Esophagus (tissue), 2 donors: Measurements from ENCODE around the gene PPP2R2C. TPM values are rescaled to one million over a fixed set of nuclear protein-coding genes. Genes with fewer than 3 reads are reported as not detected.

ENCODE experiments used
- H3K27ac ChIP-seq, 2 donors: one replicate each; pipeline ENCODE4 v1.5.1; 2013; ENCODE audit warnings: low read depth in 2 of 2, mild to moderate bottlenecking in 2 of 2, inconsistent platforms in 1 of 2, low read length in 1 of 2, moderate library complexity in 1 of 2
- H3K27me3 ChIP-seq, 2 donors: one replicate each; pipeline ENCODE4 v1.6.1; 2013; ENCODE audit warnings: low read length in 2 of 2, control low read depth in 1 of 2, mild to moderate bottlenecking in 1 of 2; ENCODE audit not compliant: insufficient read depth in 2 of 2, control insufficient read depth in 1 of 2
- H3K36me3 ChIP-seq, 2 donors: one replicate each; pipeline ENCODE4 v1.6.1; 2013; ENCODE audit warnings: low read length in 1 of 2; ENCODE audit not compliant: control insufficient read depth in 2 of 2, insufficient read depth in 2 of 2
- H3K4me1 ChIP-seq, 2 donors: one replicate each; pipeline ENCODE4 v1.6.1; 2013; ENCODE audit warnings: low read length in 1 of 2; ENCODE audit not compliant: control insufficient read depth in 2 of 2, insufficient read depth in 2 of 2
- H3K4me3 ChIP-seq, 2 donors: one replicate each; pipeline ENCODE4 v1.5.1; 2013; ENCODE audit warnings: low read length in 2 of 2, mild to moderate bottlenecking in 2 of 2, low read depth in 1 of 2, moderate library complexity in 1 of 2
- H3K9me3 ChIP-seq, 2 donors: one replicate each; pipeline ENCODE4 v1.6.1; 2013; ENCODE audit warnings: mild to moderate bottlenecking in 2 of 2, low read depth in 1 of 2, low read length in 1 of 2, moderate library complexity in 1 of 2; ENCODE audit not compliant: control insufficient read depth in 2 of 2, insufficient read depth in 1 of 2
- WGBS, 2 donors: extraction: QIAGEN DNeasy Blood & Tissue Kit; methylation state at CpG; one replicate each; pipeline ENCODE4 v1.1.7; 2013; 5-methylcytosine and 5-hydroxymethylcytosine counted together
- polyA plus RNA-seq, 2 donors: library from polyadenylated mRNA; stranded (reverse); fragments of 200-250 nt; gene quantifications; one replicate each; pipeline ENCODE4 v1.2.3, GENCODE V29; 2013
- donor health status: healthy with polysubstance abuse.
- donor health status: Bipolar disorder and iron deficiency.

Gene PPP2R2C
- polyA plus RNA-seq, 2 donors, result 23.2 to 26.7 TPM

DNA sequence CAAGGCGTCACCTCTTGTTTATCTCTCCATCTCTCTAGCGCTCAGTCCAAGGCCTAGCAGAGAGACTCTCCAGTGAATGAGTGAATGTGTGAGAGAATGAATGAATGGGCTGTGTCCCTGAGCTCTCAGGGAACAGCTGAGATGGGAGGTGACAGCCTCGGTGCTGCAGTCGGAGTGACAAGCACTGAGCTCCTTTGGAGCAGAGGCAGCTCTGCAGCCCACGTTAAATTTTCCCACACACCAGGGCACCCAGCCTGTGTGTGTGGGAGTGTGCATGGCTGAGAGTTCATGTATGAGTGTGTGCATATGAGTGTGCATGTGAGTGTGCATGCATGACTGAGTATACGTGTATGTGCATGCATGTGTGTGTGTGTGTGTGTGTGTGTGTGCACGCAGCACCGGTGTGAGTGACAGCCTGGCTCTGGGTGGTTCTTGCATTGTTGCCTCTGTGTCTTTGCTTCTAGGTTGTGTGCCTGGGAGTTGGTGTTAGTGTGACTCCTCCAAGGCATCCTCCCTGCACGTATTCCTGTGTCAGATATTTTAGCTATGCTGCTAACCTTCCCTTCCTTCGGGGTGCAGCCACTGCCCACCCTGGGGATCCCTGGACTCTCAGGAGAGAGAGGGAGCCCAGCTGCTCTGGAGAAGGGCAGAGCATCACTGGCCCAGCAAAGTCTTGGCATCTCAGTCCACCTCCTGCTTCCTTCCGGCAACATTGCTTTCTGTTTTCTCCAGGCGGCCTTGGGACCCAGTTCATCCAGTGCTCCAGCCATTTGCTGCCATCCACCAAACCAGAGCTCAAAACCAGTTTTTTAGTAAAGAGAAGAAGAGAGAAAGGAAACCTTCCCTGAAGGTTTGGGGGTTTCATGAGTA is 98.6 kb downstream of the PPP2R2C start:
- Histone ChIP-seq H3K36me3 (peaks cover 0 to 22% of the 10 kb centered on the region in 2 donors), H3K27ac (no peak overlapping the region), H3K27me3 (no peaks in the 10 kb centered on the region), H3K9me3 (no peaks in the 10 kb centered on the region), H3K4me1 (no peaks in the 10 kb centered on the region), H3K4me3 (no peak overlapping the region)
- 76 to 87% methylated on average over 11 to 12 of the region's 12 CpGs for WGBS, 2 donors

DNA sequence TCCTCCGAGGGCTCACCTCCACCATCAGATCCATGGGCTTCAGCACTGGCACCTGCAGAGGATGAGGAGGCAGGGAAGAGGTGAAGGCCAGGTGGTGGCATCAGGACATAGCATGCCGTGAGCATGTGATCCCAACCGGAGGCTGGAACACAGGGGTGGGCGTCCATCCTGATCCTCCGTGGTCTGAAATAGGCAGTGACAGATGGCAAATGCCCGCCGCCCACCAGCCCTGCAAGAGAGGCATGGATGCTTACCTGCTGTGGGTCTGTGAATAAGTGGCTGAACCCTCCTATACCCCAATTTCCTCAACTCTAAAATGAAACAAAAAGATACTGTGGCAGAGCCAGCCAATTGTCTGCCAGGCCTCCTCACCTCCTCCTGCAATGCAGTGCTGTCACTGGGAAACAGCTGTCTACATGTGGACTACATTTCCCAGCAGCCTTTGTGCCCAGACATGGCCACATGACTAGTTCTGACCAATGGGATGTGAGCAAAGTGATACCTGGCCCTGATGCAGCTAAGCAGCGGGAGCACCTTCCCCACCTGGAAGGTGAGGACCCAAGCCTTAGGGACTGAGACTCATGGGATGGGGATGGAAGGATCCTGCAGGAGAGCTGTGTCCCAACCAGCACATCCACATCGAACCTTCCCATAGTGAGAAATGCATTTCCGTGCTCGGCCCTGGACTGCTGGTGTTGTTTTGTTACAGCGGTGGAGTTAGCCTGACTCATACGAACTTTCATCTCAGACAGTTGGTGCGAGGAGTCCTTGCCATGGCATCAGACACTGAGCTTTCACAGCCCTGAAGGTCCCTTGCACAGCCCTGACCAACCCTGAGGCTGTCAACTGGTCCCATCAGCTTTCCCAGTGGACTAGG is 99.5 kb downstream of the PPP2R2C start:
- WGBS, 2 donors, result 86 to 87% methylated on average over 14 of the region's 14 CpGs
- Histone ChIP-seq H3K36me3 (peaks cover 0 to 22% of the 10 kb centered on the region in 2 donors), H3K27me3 (no peaks in the 10 kb centered on the region), H3K4me1 (no peaks in the 10 kb centered on the region), H3K27ac (no peak overlapping the region), H3K4me3 (no peak overlapping the region), H3K9me3 (no peaks in the 10 kb centered on the region)

DNA sequence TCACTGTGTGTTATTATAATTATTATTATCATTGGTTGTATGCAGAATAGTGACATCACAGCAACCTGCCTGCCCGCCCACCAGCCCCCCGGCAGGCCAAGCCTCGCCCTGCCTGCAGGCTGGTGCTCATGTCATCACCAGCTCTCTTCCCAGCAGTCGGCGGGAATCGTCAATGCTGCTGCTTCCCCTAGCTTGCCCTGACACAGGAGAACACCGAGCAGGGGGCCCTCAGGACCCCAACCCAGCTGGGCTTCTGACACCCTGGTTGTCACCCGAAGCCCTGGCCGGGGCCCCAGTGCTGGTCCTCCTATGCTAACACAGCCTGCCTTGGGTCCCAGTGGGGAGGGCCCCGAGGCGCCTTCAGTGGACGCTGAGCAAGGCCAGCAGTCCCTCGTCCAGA is 100.6 kb downstream of the PPP2R2C start:
- H3K27ac ChIP-seq, result no peak overlapping the region
- H3K4me1 ChIP-seq, result no peaks in the 10 kb centered on the region
- no peak overlapping the region for H3K4me3 ChIP-seq
- peaks cover 0 to 22% of the 10 kb centered on the region in 2 donors for H3K36me3 ChIP-seq
- no peaks in the 10 kb centered on the region for H3K27me3 ChIP-seq
- 79 to 83% methylated on average over 13 of the region's 13 CpGs for WGBS, 2 donors
- H3K9me3 ChIP-seq, result no peaks in the 10 kb centered on the region

DNA sequence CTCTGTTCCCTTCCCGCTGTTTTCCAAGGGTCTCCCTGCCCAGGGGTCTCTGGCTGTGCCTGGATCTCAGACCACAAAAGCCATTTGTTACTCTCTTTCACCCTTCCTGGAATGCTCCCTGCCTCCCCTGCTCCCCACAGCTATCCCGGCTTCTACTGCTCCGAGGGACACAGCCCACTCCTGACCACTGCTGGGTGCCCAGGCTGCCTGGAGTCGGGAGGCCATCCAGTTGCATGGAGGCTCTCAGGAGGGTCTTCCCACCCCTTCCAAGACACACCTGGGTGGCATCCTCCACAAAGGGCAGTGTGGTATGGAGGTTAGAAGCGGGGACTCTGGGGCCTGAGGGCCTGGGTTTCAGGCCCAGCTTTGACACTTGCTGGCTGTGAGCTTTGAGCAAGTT is 101.1 kb downstream of the PPP2R2C start:
- no peak overlapping the region for H3K4me3 ChIP-seq
- H3K27me3 ChIP-seq, result no peaks in the 10 kb centered on the region
- no peak overlapping the region for H3K27ac ChIP-seq
- no peaks in the 10 kb centered on the region for H3K4me1 ChIP-seq
- H3K36me3 ChIP-seq, result peaks cover 0 to 22% of the 10 kb centered on the region in 2 donors
- no peaks in the 10 kb centered on the region for H3K9me3 ChIP-seq
- 79 to 81% methylated on average over 5 of the region's 5 CpGs for WGBS, 2 donors

DNA sequence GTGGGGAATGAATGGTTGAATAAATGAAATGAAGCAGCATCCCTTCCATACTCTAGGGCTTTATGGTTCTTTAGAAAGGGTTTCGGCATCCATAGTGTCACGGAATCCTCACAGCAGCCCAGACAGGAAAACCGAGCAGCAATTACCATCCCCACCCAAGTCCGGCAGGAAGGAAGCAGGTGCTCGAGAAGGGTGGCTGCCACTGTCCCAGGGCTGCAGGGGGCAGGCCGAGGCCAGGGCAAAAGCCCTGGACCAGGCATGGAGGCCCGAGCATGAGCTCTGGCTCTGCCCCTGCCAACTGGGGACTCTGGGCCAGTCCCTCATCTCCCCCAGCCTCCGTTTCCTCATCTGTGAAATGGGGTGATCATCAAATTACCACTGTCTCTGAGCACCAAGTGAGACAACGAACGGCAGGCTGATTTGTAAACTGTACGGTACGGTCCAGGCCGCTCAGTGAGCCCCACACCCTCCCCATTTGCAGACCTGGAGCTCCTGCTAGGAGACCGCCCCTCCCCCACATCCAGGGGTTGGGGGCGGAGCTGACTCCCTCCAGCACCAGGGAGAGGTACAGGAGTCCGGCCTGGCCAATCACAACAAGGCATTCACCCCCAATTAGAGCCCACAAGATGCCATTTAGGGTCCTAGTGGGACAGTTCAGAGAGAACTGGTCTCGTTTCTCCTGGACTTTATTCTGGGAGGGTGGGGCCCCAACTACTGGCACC is 102.3 kb downstream of the PPP2R2C start:
- H3K9me3 ChIP-seq, result no peaks in the 10 kb centered on the region
- no peaks in the 10 kb centered on the region for H3K27me3 ChIP-seq
- peaks cover 0 to 17% of the 10 kb centered on the region in 2 donors for H3K36me3 ChIP-seq
- WGBS, 2 donors, result 59 to 66% methylated on average over 17 of the region's 17 CpGs
- no peaks in the 10 kb centered on the region for H3K4me1 ChIP-seq
- H3K27ac ChIP-seq, result no peak overlapping the region
- H3K4me3 ChIP-seq, result no peak overlapping the region

DNA sequence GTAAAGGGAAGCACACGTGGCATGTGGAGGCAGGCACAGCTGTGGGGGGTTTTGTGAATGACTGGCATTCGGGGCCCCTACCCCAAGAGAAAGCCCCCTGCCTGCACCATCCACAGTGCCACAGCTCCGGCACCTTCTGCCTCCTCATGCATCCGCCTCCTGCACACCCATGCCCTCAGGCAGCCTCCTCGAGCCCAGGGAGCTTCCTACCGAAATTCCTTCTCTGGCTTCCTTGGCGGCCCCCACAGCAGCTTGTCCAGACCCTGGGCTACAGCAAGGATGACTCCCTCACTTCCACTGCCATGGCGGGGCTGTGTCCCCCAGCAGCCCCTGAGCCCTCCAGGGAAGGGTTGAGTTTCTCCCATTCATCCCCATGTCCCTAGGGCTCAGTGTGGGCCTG is 102.9 kb downstream of the PPP2R2C start:
- Histone ChIP-seq H3K36me3 (peaks cover 0 to 17% of the 10 kb centered on the region in 2 donors), H3K27ac (no peak overlapping the region), H3K4me1 (no peaks in the 10 kb centered on the region), H3K27me3 (no peaks in the 10 kb centered on the region), H3K4me3 (no peak overlapping the region), H3K9me3 (no peaks in the 10 kb centered on the region)
- WGBS, 2 donors, result 60 to 72% methylated on average over 8 of the region's 8 CpGs

DNA sequence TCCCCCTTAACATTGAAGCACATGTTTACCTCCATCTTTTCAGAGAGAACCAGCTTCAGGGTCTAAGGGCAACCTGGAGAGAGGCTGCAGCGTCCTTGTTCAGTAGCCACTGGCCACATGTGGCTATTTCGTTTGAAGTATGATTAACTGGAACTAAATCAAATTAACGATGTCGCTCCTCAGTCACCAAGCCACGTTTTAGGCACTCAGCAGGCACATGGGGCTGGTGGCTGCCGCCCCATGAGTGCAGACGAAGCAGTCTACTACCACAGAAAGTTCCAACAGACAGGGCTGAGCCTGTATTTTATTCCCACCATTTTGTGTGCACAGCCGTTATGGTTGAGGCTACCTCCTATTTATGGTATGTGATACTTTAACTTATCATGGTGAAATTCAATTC is 103.4 kb downstream of the PPP2R2C start:
- no peaks in the 10 kb centered on the region for H3K4me1 ChIP-seq
- H3K27me3 ChIP-seq, result no peaks in the 10 kb centered on the region
- no peak overlapping the region for H3K4me3 ChIP-seq
- no peaks in the 10 kb centered on the region for H3K9me3 ChIP-seq
- H3K27ac ChIP-seq, result no peak overlapping the region
- WGBS, 2 donors, result 62 to 74% methylated on average over 8 of the region's 8 CpGs
- H3K36me3 ChIP-seq, result peaks cover 0 to 17% of the 10 kb centered on the region in 2 donors

DNA sequence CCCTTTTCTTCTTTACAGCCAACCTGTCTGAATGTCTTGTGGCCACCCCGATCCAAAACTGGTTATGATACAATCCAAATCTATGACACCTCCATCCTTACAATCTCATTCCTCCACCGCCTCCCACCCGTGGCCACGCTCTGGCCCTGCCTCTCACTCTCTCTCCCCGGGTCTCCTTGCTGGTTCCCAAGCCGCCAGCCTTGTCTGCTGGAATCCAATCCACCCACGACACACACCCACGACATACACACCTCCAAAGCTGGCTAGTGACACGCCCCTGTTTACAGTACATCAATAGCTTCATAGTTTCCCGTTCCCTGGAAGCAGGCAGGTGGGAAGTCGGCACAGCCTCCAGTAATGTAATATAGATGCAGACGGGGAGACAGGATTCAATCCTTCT is 103.8 kb downstream of the PPP2R2C start:
- no peak overlapping the region for H3K4me3 ChIP-seq
- H3K36me3 ChIP-seq, result peaks cover 0 to 15% of the 10 kb centered on the region in 2 donors
- H3K27ac ChIP-seq, result no peak overlapping the region
- no peaks in the 10 kb centered on the region for H3K4me1 ChIP-seq
- H3K9me3 ChIP-seq, result no peaks in the 10 kb centered on the region
- WGBS, 2 donors, result 61 to 65% methylated on average over 12 of the region's 12 CpGs
- no peaks in the 10 kb centered on the region for H3K27me3 ChIP-seq

DNA sequence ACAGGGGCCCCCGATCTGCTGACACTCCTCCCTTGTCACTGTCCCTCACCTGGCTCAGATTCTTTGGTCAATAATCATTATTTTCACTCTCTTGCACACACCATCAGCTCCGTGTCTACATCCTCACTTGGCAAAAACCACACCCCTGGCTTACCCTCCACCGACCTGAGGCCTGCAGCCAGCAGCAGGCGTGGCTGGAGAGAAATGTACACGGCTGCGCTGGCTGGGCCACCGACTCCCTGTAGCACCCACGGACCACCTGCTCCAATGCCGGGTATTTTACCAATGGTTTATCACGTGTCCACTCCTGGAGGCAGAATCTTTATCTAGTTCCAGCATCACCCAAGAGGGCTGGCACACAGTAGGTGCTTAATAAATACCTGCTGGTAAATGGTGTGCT is 104.3 kb downstream of the PPP2R2C start:
- Histone ChIP-seq H3K9me3 (no peaks in the 10 kb centered on the region), H3K4me3 (no peak overlapping the region), H3K36me3 (peaks cover 0 to 11% of the 10 kb centered on the region in 2 donors), H3K27ac (no peak overlapping the region), H3K27me3 (no peaks in the 10 kb centered on the region), H3K4me1 (no peaks in the 10 kb centered on the region)
- WGBS, 2 donors, result 62 to 63% methylated on average over 10 of the region's 10 CpGs
